ENCODE data around the gene ATRNL1.

GRCh38 chr10:115436999-115437398, 343.8 kb downstream of the ATRNL1 start:
- TF ChIP-seq CTCF (IDR thresholded peaks at IDR 0.05) = no peak
- no peak for TF ChIP-seq MYC (IDR thresholded peaks at IDR 0.05; ENCODE audit: borderline replicate concordance, low read length)
- no peak for TF ChIP-seq REST (IDR thresholded peaks at IDR 0.05)
- no peak for TF ChIP-seq KDM1A (IDR thresholded peaks at IDR 0.05; ENCODE audit: low read depth)

All from A549 (cell line).